ENCODE results near the gene IMP3.

The IMP3 gene

DNA sequence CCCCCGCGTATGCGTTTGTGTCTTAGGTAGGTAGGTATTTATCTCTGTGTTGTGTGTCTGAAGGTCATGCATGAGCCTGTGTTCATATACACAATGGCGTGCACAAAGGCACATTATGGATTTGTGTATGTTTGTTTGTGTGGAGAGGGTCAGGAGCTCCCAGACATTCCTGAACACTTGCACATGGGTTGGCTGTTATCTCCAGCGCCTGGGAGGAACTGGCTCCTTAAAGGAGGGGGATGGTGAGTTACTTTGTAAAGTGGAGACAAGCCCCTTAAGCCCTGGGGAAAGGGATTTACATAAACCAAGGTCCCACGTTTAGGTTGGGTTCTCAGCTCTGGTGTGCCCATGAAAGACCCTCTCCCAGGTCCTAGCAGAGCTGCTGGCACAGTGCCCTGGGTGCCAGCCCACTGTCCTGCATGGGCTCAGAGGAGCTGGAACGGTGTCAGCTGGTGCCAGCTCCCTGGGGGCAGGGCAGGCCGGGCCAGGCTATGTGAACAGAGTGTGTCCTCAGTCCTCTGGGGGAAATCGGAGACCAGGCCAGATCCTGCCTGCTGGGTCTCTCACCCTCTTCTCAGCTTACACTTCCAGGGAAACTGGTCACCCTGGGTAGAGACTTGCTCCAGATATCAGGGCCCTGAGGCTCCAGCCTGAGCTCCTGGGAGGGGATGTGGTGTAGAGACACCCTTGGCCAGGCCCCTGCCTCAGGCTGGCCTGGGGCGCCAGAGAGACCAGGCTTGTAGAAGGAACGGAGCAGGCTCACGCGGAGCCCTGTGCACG lies 32.8 kb upstream of the IMP3 start:
- DNase-seq (ENCODE audit: low read depth, low spot score) = no peak
- no CpG with 5 or more reads among the region's 14 CpGs for WGBS (ENCODE audit: insufficient coverage, insufficient read length)
- H3K36me3 ChIP-seq (ENCODE audit: control insufficient read depth, insufficient read depth, low read length) = no peaks in the 10 kb centered on the region
- no peaks in the 10 kb centered on the region for H3K27me3 ChIP-seq (ENCODE audit: control insufficient read depth, insufficient read depth, low read length)
- no peak overlapping the region for H3K4me3 ChIP-seq (ENCODE audit: low read length)
- H3K4me1 ChIP-seq (ENCODE audit: control insufficient read depth, insufficient read depth, low read length) = peaks cover 8% of the 10 kb centered on the region
- H3K27ac ChIP-seq (ENCODE audit: low read length) = no peak overlapping the region
- H3K9me3 ChIP-seq (ENCODE audit: control insufficient read depth, insufficient read depth, low read length) = no peaks in the 10 kb centered on the region

DNA sequence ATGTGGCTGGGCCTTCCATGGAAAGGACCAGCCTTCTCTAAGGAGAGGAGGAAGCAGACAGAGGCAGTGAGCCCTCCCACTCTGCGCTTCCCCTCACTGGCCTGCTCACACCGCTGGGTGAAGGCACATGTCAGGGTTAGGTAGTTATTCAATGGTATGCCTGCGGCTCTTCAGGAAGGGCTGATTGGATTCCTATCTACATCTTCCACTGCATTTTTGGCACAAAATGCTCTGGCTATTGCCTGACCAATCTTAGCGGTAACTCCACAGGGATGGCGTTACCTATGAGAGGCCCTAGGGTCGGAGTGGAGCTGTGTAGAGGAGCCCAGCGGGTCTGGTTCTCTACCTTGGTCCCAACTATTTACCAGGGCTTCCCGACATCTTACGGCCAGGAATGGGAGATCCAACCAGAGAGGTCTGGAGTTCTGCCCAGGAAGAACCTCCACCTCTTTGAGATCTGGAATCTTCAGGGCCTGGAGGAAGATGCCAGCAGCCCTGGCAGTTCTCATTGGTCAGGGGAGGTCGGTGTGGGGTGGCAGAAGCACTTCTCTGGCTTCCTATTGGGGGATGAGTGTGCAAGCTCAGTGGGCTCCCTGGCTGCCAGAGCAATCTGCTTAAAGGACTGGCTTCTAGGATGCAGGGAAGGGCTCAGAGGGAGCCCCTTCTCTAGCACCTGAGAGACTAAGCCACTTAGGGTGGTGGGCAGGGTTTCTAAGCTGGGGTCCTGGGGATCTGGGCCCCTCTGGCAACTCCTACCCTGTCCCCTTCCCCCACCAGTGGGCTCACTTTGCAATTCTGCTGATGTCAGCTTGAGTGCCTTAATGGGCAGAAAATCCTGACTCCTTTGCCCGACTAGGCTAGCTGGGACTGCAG lies 31.9 kb upstream of the IMP3 start:
- WGBS (ENCODE audit: insufficient coverage, insufficient read length) = no CpG with 5 or more reads among the region's 11 CpGs
- no peaks in the 10 kb centered on the region for H3K36me3 ChIP-seq (ENCODE audit: control insufficient read depth, insufficient read depth, low read length)
- H3K4me3 ChIP-seq (ENCODE audit: low read length) = no peak overlapping the region
- peaks cover 8% of the 10 kb centered on the region for H3K4me1 ChIP-seq (ENCODE audit: control insufficient read depth, insufficient read depth, low read length)
- no peak overlapping the region for H3K27ac ChIP-seq (ENCODE audit: low read length)
- no peaks in the 10 kb centered on the region for H3K9me3 ChIP-seq (ENCODE audit: control insufficient read depth, insufficient read depth, low read length)
- DNase-seq (ENCODE audit: low read depth, low spot score) = no peak
- no peaks in the 10 kb centered on the region for H3K27me3 ChIP-seq (ENCODE audit: control insufficient read depth, insufficient read depth, low read length)

DNA sequence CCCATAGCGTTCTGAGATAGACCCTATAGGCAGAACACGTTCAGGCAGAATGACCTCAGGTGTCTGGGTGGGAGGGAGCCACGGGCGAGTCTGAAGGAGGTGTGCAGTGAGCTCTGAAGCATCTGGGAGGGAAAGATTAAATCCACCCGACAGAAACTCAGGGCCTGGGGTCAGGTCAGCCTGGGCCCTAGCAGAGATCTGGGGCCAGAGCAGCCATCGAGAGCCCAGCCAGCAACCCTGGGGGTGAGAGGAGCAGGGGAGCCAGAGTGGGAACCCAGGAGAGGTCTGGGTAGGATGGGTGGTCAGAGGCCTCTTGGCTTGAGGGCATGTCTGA lies 29.8 kb upstream of the IMP3 start:
- H3K27ac ChIP-seq (ENCODE audit: low read length) = no peak overlapping the region
- peaks cover 8% of the 10 kb centered on the region for H3K4me1 ChIP-seq (ENCODE audit: control insufficient read depth, insufficient read depth, low read length)
- no peaks in the 10 kb centered on the region for H3K36me3 ChIP-seq (ENCODE audit: control insufficient read depth, insufficient read depth, low read length)
- no peaks in the 10 kb centered on the region for H3K27me3 ChIP-seq (ENCODE audit: control insufficient read depth, insufficient read depth, low read length)
- H3K4me3 ChIP-seq (ENCODE audit: low read length) = no peak overlapping the region
- no peak for DNase-seq (ENCODE audit: low read depth, low spot score)
- no peaks in the 10 kb centered on the region for H3K9me3 ChIP-seq (ENCODE audit: control insufficient read depth, insufficient read depth, low read length)
- no CpG with 5 or more reads among the region's 6 CpGs for WGBS (ENCODE audit: insufficient coverage, insufficient read length)

DNA sequence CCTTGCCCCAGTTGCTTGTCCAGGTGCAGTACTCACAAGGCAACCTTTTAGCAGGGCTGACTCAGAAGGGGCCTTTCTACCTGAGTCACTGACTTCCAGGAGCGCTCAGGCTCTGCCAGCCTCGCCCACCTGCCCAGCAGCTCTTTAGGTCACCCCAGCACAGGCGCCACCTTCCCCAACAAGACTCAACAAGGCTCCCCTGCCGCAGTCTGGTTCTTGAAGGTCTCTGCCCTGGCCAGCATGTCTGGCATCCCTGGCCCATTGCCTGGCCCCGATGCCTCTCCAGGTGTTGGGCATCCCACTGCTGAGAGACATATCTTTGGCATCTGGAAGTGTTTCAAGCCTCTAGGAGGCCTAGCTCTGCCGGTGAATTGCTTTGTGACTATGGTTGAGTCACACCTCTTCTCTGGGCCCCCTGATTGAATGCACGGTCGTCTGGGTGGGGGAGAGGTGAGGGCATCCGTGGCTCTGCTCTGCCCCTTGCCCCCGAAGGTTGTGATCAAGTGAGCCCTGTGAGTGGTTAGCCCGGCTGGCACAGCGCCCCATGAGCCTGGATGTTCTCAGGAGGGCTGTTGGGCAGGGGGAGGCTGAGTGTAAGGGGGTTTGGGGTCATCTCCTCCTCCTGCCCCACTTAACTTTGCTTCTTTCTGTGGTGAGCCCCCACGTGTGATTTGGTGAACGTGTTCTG lies 29.3 kb upstream of the IMP3 start:
- no peak overlapping the region for H3K27ac ChIP-seq (ENCODE audit: low read length)
- no CpG with 5 or more reads among the region's 14 CpGs for WGBS (ENCODE audit: insufficient coverage, insufficient read length)
- H3K9me3 ChIP-seq (ENCODE audit: control insufficient read depth, insufficient read depth, low read length) = no peaks in the 10 kb centered on the region
- no peaks in the 10 kb centered on the region for H3K36me3 ChIP-seq (ENCODE audit: control insufficient read depth, insufficient read depth, low read length)
- no peak for DNase-seq (ENCODE audit: low read depth, low spot score)
- H3K4me3 ChIP-seq (ENCODE audit: low read length) = no peak overlapping the region
- peaks cover 8% of the 10 kb centered on the region for H3K4me1 ChIP-seq (ENCODE audit: control insufficient read depth, insufficient read depth, low read length)
- H3K27me3 ChIP-seq (ENCODE audit: control insufficient read depth, insufficient read depth, low read length) = no peaks in the 10 kb centered on the region

DNA sequence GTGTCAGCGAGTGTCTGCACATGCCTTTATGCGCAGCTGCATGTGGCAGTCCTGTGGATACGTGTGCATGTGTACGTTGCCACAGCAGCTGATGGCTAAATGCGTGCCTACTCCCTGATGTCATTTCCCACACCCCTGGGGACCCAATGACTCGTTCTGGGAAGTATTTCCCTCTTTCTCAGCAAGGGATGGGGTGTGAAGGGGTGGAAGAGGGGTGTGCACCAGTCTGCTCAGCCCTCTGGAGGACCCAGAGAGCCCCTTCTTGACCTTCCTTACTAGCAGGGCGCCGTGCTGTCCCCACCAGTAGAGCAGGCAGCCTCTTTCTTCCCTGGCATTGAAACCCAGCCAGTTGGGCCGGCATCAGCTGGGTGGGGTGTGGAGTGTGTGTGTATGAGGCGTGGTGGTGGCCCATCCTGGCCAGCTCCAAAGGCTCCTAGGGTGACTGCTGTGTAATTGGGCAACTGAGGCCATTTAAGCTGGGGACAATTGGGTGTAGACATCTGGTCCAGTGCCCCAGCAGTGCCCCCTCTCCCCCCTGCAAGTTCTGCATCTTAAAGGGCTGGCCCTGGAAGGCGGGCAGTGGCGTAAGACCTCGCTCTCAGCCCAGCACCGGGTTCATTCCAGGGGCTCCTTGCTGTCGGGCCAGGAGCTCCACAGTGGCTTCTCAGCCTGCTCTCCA lies 26.9 kb upstream of the IMP3 start:
- no peaks in the 10 kb centered on the region for H3K4me1 ChIP-seq (ENCODE audit: control insufficient read depth, insufficient read depth, low read length)
- no peaks in the 10 kb centered on the region for H3K27me3 ChIP-seq (ENCODE audit: control insufficient read depth, insufficient read depth, low read length)
- no peak overlapping the region for H3K27ac ChIP-seq (ENCODE audit: low read length)
- DNase-seq (ENCODE audit: low read depth, low spot score) = no peak
- no CpG with 5 or more reads among the region's 15 CpGs for WGBS (ENCODE audit: insufficient coverage, insufficient read length)
- H3K36me3 ChIP-seq (ENCODE audit: control insufficient read depth, insufficient read depth, low read length) = no peaks in the 10 kb centered on the region
- H3K9me3 ChIP-seq (ENCODE audit: control insufficient read depth, insufficient read depth, low read length) = no peaks in the 10 kb centered on the region
- H3K4me3 ChIP-seq (ENCODE audit: low read length) = no peak overlapping the region

DNA sequence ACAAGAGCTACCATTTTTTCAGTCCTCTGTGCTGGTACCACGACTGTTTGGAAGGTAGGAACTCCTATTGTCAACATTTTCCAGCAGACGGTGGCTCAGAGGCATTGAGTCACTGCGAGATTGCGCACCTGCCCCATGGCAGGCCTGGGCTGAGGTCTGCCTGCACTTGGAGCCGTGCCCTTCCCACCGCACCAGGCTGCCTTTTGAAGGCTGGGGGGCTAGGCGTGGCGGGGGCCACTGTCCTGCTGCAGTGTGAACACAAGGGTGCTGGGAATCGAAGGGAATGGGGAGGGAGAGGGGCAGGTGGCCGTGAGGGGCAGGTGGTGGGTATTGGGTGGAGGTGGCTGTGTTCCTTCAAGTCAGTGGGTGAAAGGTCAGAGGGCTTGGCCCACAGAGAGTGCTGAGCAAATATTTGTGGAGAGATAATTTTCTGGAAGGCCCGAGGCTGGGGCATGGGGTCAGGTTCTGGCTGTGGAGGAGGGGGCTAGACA lies 24.0 kb upstream of the IMP3 start:
- Histone ChIP-seq H3K4me3 (ENCODE audit: low read length) (no peak overlapping the region), H3K27ac (ENCODE audit: low read length) (no peak overlapping the region), H3K4me1 (ENCODE audit: control insufficient read depth, insufficient read depth, low read length) (no peaks in the 10 kb centered on the region), H3K9me3 (ENCODE audit: control insufficient read depth, insufficient read depth, low read length) (no peaks in the 10 kb centered on the region), H3K27me3 (ENCODE audit: control insufficient read depth, insufficient read depth, low read length) (no peaks in the 10 kb centered on the region), H3K36me3 (ENCODE audit: control insufficient read depth, insufficient read depth, low read length) (0 out of 2 replicates have a peak, but pooled peaks cover 4% of the 10 kb centered on the region)
- no CpG with 5 or more reads among the region's 11 CpGs for WGBS (ENCODE audit: insufficient coverage, insufficient read length)
- no peak for DNase-seq (ENCODE audit: low read depth, low spot score)

DNA sequence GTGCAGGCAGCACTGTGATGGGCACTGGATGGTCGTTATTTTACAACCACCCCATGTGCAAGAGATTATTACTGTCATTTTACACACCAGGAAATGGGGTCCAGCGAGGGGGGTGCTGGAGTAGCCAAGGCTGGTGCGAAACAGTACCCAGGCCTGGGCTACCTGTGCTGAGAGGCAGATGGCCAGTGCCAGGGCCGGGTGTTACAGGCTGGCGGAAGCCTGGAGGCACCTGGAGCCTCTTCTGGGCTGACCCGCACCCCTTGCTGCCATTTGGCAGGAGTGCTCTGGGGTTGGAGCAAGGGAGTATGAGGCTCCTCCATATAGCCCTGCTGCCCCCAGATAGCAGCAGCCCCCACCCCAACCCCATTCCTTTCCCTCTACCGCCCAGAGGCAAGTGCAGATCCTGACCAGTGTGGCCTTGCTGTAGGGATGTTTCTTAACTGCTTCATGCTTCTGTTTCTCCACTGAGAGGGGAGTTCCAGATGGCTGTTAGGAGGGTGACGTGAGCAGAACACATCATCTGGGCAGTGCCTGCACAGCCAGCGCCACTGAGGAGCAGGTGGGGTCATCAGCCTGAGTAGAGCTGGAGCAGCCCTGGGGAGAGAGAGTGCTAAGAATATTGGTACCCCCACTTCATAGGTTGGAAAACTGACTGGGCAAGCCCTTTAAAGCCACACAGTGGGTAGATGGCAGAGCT lies 22.9 kb upstream of the IMP3 start:
- Histone ChIP-seq H3K4me3 (ENCODE audit: low read length) (no peak overlapping the region), H3K9me3 (ENCODE audit: control insufficient read depth, insufficient read depth, low read length) (no peaks in the 10 kb centered on the region), H3K27me3 (ENCODE audit: control insufficient read depth, insufficient read depth, low read length) (no peaks in the 10 kb centered on the region), H3K36me3 (ENCODE audit: control insufficient read depth, insufficient read depth, low read length) (0 out of 2 replicates have a peak, but pooled peaks cover 4% of the 10 kb centered on the region), H3K27ac (ENCODE audit: low read length) (no peak overlapping the region), H3K4me1 (ENCODE audit: control insufficient read depth, insufficient read depth, low read length) (no peaks in the 10 kb centered on the region)
- DNase-seq (ENCODE audit: low read depth, low spot score) = no peak
- no CpG with 5 or more reads among the region's 9 CpGs for WGBS (ENCODE audit: insufficient coverage, insufficient read length)

DNA sequence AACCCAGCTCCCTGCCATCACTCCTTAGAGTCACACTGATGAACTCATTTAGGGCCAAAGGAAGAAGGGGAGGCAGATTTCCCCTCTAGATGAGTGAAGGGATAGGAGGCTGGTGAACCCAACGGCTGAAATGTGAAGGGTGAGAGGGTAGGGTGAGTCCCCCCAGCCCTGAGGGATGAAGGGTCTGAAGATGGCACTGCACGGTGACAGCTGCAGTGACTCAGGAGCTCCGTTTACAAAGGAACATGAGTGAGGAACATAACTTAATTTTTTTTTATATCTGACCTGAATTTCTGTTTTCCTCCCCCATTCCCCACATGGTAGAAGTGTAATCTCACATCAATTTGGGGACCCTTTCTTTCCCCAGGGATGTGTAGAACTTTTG lies 21.7 kb upstream of the IMP3 start:
- H3K27me3 ChIP-seq (ENCODE audit: control insufficient read depth, insufficient read depth, low read length) = no peaks in the 10 kb centered on the region
- no CpG with 5 or more reads among the region's 3 CpGs for WGBS (ENCODE audit: insufficient coverage, insufficient read length)
- H3K4me3 ChIP-seq (ENCODE audit: low read length) = no peak overlapping the region
- no peaks in the 10 kb centered on the region for H3K9me3 ChIP-seq (ENCODE audit: control insufficient read depth, insufficient read depth, low read length)
- H3K36me3 ChIP-seq (ENCODE audit: control insufficient read depth, insufficient read depth, low read length) = 0 out of 2 replicates have a peak, but pooled peaks cover 7% of the 10 kb centered on the region
- DNase-seq (ENCODE audit: low read depth, low spot score) = no peak
- no peak overlapping the region for H3K27ac ChIP-seq (ENCODE audit: low read length)
- no peaks in the 10 kb centered on the region for H3K4me1 ChIP-seq (ENCODE audit: control insufficient read depth, insufficient read depth, low read length)

DNA sequence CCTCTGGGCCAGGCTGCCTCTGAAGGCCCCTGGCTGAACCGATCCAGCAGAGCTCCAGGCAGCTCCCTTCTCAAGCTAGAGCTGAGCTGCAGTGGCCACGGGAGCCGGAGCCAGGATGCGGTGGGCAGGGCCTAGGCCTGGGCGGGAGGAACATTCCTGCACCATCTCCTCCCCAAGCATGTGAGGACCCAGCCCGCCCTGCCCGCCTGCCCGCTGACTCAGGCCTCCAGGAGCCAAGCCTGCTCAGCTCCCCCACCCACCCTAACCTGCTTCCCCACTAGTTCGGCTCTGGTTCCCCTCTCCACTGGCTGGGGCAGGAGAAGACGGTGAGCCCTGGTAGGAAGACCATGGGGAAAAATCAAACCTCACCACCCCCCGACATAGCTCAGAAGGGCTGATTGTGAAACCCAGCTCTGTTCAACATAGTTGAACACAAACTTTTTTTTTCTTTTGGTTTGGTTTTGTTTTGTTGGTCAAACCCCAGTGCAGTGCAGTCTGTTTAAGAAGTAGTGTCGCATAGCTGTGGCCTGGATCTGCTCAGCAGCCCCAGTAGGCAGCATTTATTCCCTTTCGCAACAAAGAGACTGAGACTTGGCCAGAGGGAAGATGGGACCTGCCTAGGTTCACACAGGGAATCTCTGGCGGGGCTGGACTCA lies 21.2 kb upstream of the IMP3 start:
- no peak for DNase-seq (ENCODE audit: low read depth, low spot score)
- Histone ChIP-seq H3K9me3 (ENCODE audit: control insufficient read depth, insufficient read depth, low read length) (no peaks in the 10 kb centered on the region), H3K4me1 (ENCODE audit: control insufficient read depth, insufficient read depth, low read length) (no peaks in the 10 kb centered on the region), H3K36me3 (ENCODE audit: control insufficient read depth, insufficient read depth, low read length) (0 out of 2 replicates have a peak, but pooled peaks cover 7% of the 10 kb centered on the region), H3K27ac (ENCODE audit: low read length) (no peak overlapping the region), H3K27me3 (ENCODE audit: control insufficient read depth, insufficient read depth, low read length) (no peaks in the 10 kb centered on the region), H3K4me3 (ENCODE audit: low read length) (no peak overlapping the region)
- WGBS (ENCODE audit: insufficient coverage, insufficient read length) = no CpG with 5 or more reads among the region's 14 CpGs

Data from iPS DF 6.9 (cell line).